PC-3 (cell line): ENCODE measurements around the gene CYP11A1. TPM values are rescaled to one million over a fixed set of nuclear protein-coding genes. Genes with fewer than 3 reads are reported as not detected.
A peak's percentile ranks its signal among the peaks of the same experiment; 100 is the strongest.

ENCODE experiments used
- ATAC-seq: fragments of 200-7000 bp; cut with Tn5 transposase; 2 replicates; pipeline ENCODE4 v1.9.1; 2020; ENCODE audit warnings: mild to moderate bottlenecking, moderate library complexity
- BruUV-seq: library from RNA; stranded (reverse); fragments of 400-500 nt; replicated peaks from 2 replicates; lab custom pipeline; 2021; lab: Mats Ljungman, UMichigan
- CTCF ChIA-PET: fragments of 300-600 bp; sonication (Branson Sonifier 250); formaldehyde crosslinking; loops from one replicate; lab custom pipeline; 2022; ENCODE audit warnings: antibody characterized with exemption; lab: Charles Lee
- POLR2A ChIA-PET: fragments of 300-600 bp; sonication (Branson Sonifier 250); formaldehyde crosslinking; loops from one replicate; lab custom pipeline; 2022; ENCODE audit warnings: antibody characterized with exemption; ENCODE audit not compliant: unreplicated experiment; lab: Charles Lee
- DNase-seq: peaks from one replicate; pipeline ENCODE4 v3.0.0-alpha.2; 2015
- H2AFZ ChIP-seq: fragments of 300-600 bp; sonication (generic); 2 replicates; pipeline ENCODE4 v1.6.0; 2016; ENCODE audit warnings: antibody characterized with exemption, low read length
- H3F3A ChIP-seq: fragments of 300-600 bp; sonication (generic); one replicate; pipeline ENCODE4 v1.6.0; 2017; ENCODE audit warnings: antibody characterized with exemption, low read length, control low read depth, mild to moderate bottlenecking; ENCODE audit not compliant: unreplicated experiment
- H3K27ac ChIP-seq: fragments of 300-600 bp; sonication (generic); 2 replicates; pipeline ENCODE4 v1.5.1; 2016; ENCODE audit warnings: mild to moderate bottlenecking, low read length
- H3K27me3 ChIP-seq: fragments of 300-600 bp; sonication (generic); 2 replicates; pipeline ENCODE4 v1.6.1; 2016; ENCODE audit warnings: low read length, mixed read lengths
- H3K36me3 ChIP-seq: fragments of 300-600 bp; sonication (generic); 2 replicates; pipeline ENCODE4 v1.6.1; 2016; ENCODE audit warnings: low read depth, mixed run types, low read length, mixed read lengths
- H3K4me1 ChIP-seq: fragments of 300-600 bp; sonication (generic); 2 replicates; pipeline ENCODE4 v1.5.1; 2016; ENCODE audit warnings: low read length; ENCODE audit not compliant: insufficient read depth
- H3K4me2 ChIP-seq: fragments of 300-600 bp; sonication (generic); 2 replicates; pipeline ENCODE4 v1.6.0; 2016; ENCODE audit warnings: low read length
- H3K4me3 ChIP-seq: fragments of 300-600 bp; sonication (generic); 2 replicates; pipeline ENCODE4 v1.5.1; 2016; ENCODE audit warnings: mild to moderate bottlenecking, low read length, mixed read lengths
- H3K79me2 ChIP-seq: fragments of 300-600 bp; sonication (generic); 2 replicates; pipeline ENCODE4 v1.6.1; 2017; ENCODE audit warnings: low read length, mixed read lengths
- H3K9ac ChIP-seq: fragments of 300-600 bp; sonication (generic); 2 replicates; pipeline ENCODE4 v1.6.0; 2016; ENCODE audit warnings: mild to moderate bottlenecking, low read length
- H3K9me2 ChIP-seq: fragments of 300-600 bp; sonication (generic); replicated peaks from 2 replicates; pipeline ENCODE4 v1.6.1; 2016; ENCODE audit warnings: mixed run types, low read length, mixed read lengths
- H3K9me3 ChIP-seq: fragments of 300-600 bp; sonication (generic); 2 replicates; pipeline ENCODE4 v1.6.1; 2016; ENCODE audit warnings: low read length, mixed read lengths
- H4K20me1 ChIP-seq: fragments of 300-600 bp; sonication (generic); 2 replicates; pipeline ENCODE4 v1.6.1; 2016; ENCODE audit warnings: low read length, mixed read lengths
- CTCF ChIP-seq: fragments of 300-600 bp; sonication (generic); conservative IDR thresholded peaks from 2 replicates; pipeline ENCODE4 v1.5.1; 2017; ENCODE audit warnings: antibody characterized with exemption, low read depth, mild to moderate bottlenecking, low read length
- EZH2 ChIP-seq: fragments of 300-600 bp; sonication (generic); IDR thresholded peaks from one replicate; pipeline ENCODE4 v1.6.1; 2017; ENCODE audit warnings: antibody characterized with exemption, mild to moderate bottlenecking, low read length; ENCODE audit not compliant: unreplicated experiment
- EZH2phosphoT487 ChIP-seq: fragments of 300-600 bp; sonication (generic); IDR thresholded peaks from 2 replicates; pipeline ENCODE4 v1.6.1; 2018; ENCODE audit warnings: mild to moderate bottlenecking, antibody characterized with exemption, low read length, borderline replicate concordance
- intact Hi-C: fragments of 100-400 bp; cut with micrococcal nuclease; formaldehyde crosslinking; loops from 2 replicates; pipeline ENCODE4 v1.9.0; 2023
- total RNA-seq: library from RNA; depleted of rRNA; stranded (reverse); fragments of >200 nt; gene quantifications from 2 replicates; pipeline ENCODE4 v1.2.3, GENCODE V29; 2014

CYP11A1 gene
- total RNA-seq, 1 experiment from 2014 or later: 0.18 TPM

DNA sequence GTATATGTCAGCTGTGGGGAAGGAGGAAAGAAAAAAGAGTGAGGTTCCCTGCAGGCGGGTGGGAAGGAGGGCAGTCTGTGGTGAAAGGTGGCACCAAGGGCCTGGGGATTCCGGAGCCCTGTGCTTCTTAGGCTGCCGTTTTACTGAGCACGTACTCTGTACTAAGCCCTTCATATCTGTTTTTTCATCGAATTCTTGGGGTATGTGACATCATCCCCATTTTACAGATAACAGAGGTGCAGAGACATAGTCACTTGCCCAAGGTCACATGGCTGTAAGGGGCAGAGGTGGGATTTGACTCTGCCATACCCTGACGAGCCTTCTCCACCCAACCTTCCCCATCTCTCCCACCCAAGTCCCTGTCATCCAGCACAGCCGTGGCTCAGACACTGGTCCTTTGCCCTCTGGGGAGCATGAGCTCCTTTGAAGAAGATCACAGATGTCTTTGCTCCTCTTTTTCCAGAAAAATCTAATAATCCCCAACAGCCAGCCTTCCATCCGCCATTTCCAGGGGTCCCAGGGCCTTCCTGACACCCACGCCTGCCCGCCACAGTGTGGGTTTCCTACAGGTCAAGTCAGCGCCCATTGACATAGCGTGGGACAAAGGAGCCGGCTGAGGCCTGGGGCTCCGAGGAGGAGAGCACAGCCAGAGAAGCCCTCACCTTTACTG lies 24.2 kb downstream of the CYP11A1 start:
- Histone ChIP-seq H3K4me3 (no peak overlapping the region), H3K4me1 (peaks cover 10% of the 10 kb centered on the region; the same call in 1 of the 2 replicates), H3K27me3 (no peaks in the 10 kb centered on the region), H3K27ac (no peak overlapping the region), H3K4me2 (no peak overlapping the region), H3K9ac (no peak overlapping the region), H3K9me3 (no peaks in the 10 kb centered on the region), H3K9me2 (no peaks in the 10 kb centered on the region), H4K20me1 (no peaks in the 10 kb centered on the region), H3F3A (no peaks in the 10 kb centered on the region), H3K79me2 (no peaks in the 10 kb centered on the region), H3K36me3 (no peaks in the 10 kb centered on the region), H2AFZ (no peak overlapping the region)
- no TSS peak for BruUV-seq
- intact Hi-C loops: no loop called here
- ChIA-PET CTCF (no interaction called here), POLR2A (no interaction called here)
- no peak for TF ChIP-seq EZH2phosphoT487
- ATAC-seq: no peak
- no peak for DNase-seq

- Histone ChIP-seq H3K4me2 (no peak overlapping the region), H3K27ac (no peak overlapping the region), H4K20me1 (no peaks in the 10 kb centered on the region), H3K4me1 (peaks cover 9% of the 10 kb centered on the region; the same call in 1 of the 2 replicates), H3K9me2 (no peaks in the 10 kb centered on the region), H3K36me3 (no peaks in the 10 kb centered on the region), H3K4me3 (no peak overlapping the region), H2AFZ (no peak overlapping the region), H3K27me3 (no peaks in the 10 kb centered on the region), H3F3A (no peaks in the 10 kb centered on the region), H3K9ac (no peak overlapping the region), H3K79me2 (no peaks in the 10 kb centered on the region), H3K9me3 (no peaks in the 10 kb centered on the region)
- DNase-seq: peak; percentile 41
- no peak for TF ChIP-seq CTCF
- no peak for TF ChIP-seq EZH2
- no peak for TF ChIP-seq EZH2phosphoT487
- BruUV-seq: no TSS peak
- POLR2A ChIA-PET: no interaction called here
- no peak for ATAC-seq
- intact Hi-C loops: no loop called here
- CTCF ChIA-PET: interaction anchor here (0.6 kb wide), 1 partner anchor 143 kb away, joined by 6 read pairs; no protein-coding TSS in a partner anchor
Measured at GRCh38 chr15:74340150-74340549, 27.3 kb downstream of the CYP11A1 start.

DNA sequence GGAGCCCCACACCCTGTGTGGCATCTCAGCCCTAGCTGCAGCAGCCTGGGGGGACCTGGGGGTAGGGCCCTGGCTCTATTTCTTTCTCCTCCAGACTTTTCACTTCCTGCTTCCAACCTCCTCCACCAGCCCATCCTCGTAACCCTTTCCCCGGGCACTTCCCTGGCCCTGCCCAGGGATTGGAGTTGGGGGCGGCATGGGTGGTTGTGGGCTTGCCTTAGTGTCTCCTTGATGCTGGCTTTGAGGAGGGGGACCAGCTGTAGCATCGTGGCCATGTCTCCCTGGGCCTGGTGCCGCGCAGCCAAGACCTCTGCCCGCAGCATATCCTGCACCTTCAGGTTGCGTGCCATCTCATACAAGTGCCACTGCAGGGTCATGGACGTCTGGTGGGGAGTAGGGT lies 28.1 kb downstream of the CYP11A1 start:
- TF ChIP-seq EZH2 (no peak), EZH2phosphoT487 (no peak), CTCF (no peak)
- H3F3A ChIP-seq: no peaks in the 10 kb centered on the region
- POLR2A ChIA-PET: no interaction called here
- ATAC-seq (no peak), DNase-seq (no peak)
- H2AFZ ChIP-seq: no peak overlapping the region
- CTCF ChIA-PET: no interaction called here
- no peaks in the 10 kb centered on the region for H3K36me3 ChIP-seq
- peaks cover 9% of the 10 kb centered on the region; the same call in 1 of the 2 replicates for H3K4me1 ChIP-seq
- no peaks in the 10 kb centered on the region for H3K79me2 ChIP-seq
- H3K9ac ChIP-seq: no peak overlapping the region
- intact Hi-C loops: no loop called here
- no peaks in the 10 kb centered on the region for H3K9me2 ChIP-seq
- H3K4me2 ChIP-seq: no peak overlapping the region
- no peaks in the 10 kb centered on the region for H4K20me1 ChIP-seq
- no peak overlapping the region for H3K4me3 ChIP-seq
- no peaks in the 10 kb centered on the region for H3K9me3 ChIP-seq
- no peak overlapping the region for H3K27ac ChIP-seq
- no peaks in the 10 kb centered on the region for H3K27me3 ChIP-seq
- BruUV-seq: no TSS peak
